ENCODE results near the gene SCN4A. TPM values are rescaled to one million over a fixed set of nuclear protein-coding genes. Genes with fewer than 3 reads are reported as not detected.

Gene SCN4A
- polyA plus RNA-seq, 3 donors from 2014 or later = 0.02 TPM; not detected in 2

DNA sequence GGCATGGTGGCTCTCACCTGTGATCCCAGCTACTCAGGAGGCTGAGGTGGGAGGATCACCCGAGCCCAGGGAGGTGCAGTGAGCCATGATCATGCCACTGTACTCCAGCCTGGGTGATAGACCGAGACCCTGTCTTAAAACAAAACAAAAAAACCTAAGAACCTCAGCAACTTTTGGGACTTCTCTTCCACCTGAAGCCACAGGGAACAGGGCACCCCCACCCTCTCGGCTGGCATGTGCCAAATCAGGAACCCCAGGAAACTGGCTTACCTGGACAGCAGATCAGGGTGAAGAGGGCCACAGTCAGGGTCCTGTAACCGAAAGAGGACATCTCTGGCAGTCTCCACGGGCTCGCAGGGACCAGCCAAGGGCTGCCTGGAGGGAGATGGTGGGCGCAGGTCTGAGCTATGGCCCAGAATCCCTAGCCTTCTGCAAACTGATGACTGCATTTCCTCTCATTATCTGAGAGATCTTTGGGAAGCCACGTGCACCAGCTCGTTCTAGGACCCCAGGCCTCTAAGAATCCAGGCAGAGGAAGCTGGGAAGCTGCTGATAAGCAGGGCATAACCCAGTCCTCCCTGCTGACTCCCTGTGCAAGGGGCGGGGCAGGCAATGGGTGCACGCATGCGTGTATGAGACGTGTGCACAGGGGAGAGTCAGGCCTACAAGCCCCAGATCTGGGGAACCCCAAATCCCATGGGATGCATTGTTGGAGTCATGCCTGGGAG is 33.8 kb upstream of the SCN4A start:
- H3K4me1 Mint-ChIP-seq = peaks cover 51 to 52% of the 10 kb centered on the region in 2 donors
- H3K27me3 Mint-ChIP-seq (ENCODE audit: low read depth in 3 of 3) = no peaks in the 10 kb centered on the region
- H3K27ac Mint-ChIP-seq = peak overlapping the region in 5 of 6 donors; percentile 10 to 51 (median 17)
- H3K36me3 Mint-ChIP-seq = peaks cover 10 to 27% (median 11%) of the 10 kb centered on the region in 3 donors
- H3K9me3 Mint-ChIP-seq = no peaks in the 10 kb centered on the region
- no peak for DNase-seq
- H3K4me3 Mint-ChIP-seq = no peak overlapping the region

DNA sequence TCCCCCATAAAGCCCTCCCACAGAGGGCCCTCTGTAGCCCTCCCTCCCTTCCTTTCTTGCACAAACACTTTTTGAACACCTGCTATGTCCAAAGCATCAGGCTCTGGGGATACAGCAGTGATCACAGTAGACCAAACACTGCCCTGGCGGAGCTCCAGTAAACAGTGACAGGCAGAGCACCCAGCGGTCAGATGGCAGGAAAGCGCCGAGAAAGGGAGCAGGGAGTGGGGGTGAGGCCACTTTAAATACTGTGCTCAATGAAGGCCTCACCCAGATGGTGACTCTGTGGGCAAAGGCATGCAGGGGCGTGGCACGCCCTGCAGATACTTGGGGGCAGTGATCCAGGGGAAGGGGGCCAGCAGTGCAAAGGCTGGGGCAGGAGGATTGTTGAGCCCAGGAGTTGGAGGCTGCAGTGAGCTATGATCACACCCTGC is 33.0 kb upstream of the SCN4A start:
- H3K4me1 Mint-ChIP-seq = peaks cover 44 to 45% of the 10 kb centered on the region in 2 donors

DNA sequence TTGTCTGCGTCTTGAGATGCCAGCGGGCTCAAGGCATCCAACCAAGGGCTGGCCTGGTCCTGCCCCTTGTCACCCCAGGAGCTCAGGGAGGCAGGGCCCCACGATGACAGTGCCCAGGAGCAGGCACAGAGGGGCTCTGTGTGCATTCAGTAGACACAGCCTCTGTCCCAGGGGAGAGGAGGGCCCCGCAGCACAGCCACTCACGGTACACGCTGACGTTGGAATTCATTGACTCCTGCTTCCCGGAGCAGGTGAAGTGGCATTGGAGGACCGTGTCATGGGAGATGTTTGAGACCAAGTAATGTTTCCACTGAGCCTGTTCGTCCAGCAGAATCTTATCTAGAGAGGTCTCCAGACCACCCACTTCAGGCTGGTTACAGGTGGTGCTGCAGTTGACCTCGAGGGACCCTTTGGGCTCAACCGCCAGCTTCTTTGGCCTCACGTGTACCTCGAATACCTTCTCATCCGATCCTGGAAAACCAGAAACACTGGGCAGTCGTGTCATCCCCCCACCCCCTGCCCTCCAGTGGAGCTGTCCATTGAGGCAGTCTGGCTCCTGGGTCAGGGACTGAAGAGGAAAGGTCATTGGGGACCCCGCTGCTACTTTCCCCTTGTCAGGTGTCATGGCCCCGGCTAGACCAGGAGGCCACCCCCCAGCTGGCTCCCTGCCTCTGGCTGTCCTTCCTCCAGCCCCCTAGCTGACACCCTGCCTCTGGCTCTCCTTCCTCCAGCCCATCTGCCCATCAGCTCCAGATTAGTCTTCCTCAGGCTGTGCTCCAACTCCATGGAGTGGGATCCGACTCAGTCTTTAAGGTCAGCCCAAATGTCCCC is 32.4 kb upstream of the SCN4A start:
- Mint-ChIP-seq H3K4me3 (no peak overlapping the region), H3K36me3 (peaks cover 4 to 21% (median 11%) of the 10 kb centered on the region in 3 donors), H3K9me3 (no peaks in the 10 kb centered on the region), H3K27me3 (ENCODE audit: low read depth in 3 of 3) (peaks cover 0 to 1% (median 0%) of the 10 kb centered on the region in 3 donors), H3K27ac (peak overlapping the region in 5 of 6 donors; percentile 58 to 81 (median 76)), H3K4me1 (peaks cover 38 to 40% of the 10 kb centered on the region in 2 donors)
- DNase-seq = no peak

More for the DNA sequence above, 33.0 kb upstream of the SCN4A start:
- Mint-ChIP-seq H3K4me3 (no peak overlapping the region), H3K9me3 (no peaks in the 10 kb centered on the region), H3K27me3 (ENCODE audit: low read depth in 3 of 3) (no peaks in the 10 kb centered on the region), H3K27ac (peak overlapping the region in 5 of 6 donors; percentile 40 to 81 (median 67)), H3K36me3 (peaks cover 5 to 24% (median 11%) of the 10 kb centered on the region in 3 donors)
- no peak for DNase-seq

- H3K27ac Mint-ChIP-seq = peak overlapping the region in 4 of 6 donors; percentile 56 to 76 (median 60)
- peaks cover 4 to 16% (median 7%) of the 10 kb centered on the region in 3 donors for H3K36me3 Mint-ChIP-seq
- no peak for DNase-seq
- H3K4me3 Mint-ChIP-seq = no peak overlapping the region
- peaks cover 0 to 2% (median 0%) of the 10 kb centered on the region in 3 donors for H3K27me3 Mint-ChIP-seq (ENCODE audit: low read depth in 3 of 3)
- no peaks in the 10 kb centered on the region for H3K9me3 Mint-ChIP-seq
- H3K4me1 Mint-ChIP-seq = peaks cover 37% of the 10 kb centered on the region in 2 donors
Observed at GRCh38 chr17:64004218-64004770, 31.6 kb upstream of the SCN4A start.

DNA sequence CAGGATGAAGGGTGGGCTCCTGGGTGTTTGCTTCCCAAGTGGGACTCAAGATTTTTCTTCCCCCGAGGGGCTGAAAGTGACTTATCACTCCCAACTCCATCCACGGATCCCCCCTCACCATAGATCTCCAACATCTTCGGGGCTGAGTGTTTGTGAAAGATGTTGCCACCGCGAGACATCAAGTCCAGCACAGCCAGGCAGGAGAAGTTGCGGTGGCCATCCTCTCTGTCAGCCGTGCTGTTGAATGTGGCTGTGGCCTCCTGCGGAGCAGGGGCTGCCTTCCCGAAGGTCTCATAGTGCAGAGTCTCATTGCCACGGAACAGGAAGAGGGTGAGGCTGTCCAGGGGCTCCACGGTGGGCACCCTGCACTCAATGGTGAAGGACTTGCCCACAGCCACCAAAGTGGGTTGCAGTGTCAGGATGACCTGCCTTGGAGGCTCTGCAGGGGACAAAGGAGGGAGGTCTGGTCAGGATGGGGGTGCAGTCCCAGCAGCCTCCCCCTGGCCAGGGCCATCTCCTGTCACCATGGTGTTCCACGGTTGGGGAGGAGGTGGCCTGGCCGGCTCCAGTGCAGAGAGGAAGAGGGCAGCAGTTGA is 30.9 kb upstream of the SCN4A start:
- Mint-ChIP-seq H3K27me3 (ENCODE audit: low read depth in 3 of 3) (peaks cover 0 to 4% (median 2%) of the 10 kb centered on the region in 3 donors), H3K4me3 (no peak overlapping the region), H3K4me1 (peaks cover 35 to 37% of the 10 kb centered on the region in 2 donors), H3K27ac (peak overlapping the region in 4 of 6 donors; percentile 57 to 76 (median 63)), H3K9me3 (no peaks in the 10 kb centered on the region), H3K36me3 (peaks cover under 1 to 16% (median 7%) of the 10 kb centered on the region in 3 donors)
- no peak for DNase-seq

DNA sequence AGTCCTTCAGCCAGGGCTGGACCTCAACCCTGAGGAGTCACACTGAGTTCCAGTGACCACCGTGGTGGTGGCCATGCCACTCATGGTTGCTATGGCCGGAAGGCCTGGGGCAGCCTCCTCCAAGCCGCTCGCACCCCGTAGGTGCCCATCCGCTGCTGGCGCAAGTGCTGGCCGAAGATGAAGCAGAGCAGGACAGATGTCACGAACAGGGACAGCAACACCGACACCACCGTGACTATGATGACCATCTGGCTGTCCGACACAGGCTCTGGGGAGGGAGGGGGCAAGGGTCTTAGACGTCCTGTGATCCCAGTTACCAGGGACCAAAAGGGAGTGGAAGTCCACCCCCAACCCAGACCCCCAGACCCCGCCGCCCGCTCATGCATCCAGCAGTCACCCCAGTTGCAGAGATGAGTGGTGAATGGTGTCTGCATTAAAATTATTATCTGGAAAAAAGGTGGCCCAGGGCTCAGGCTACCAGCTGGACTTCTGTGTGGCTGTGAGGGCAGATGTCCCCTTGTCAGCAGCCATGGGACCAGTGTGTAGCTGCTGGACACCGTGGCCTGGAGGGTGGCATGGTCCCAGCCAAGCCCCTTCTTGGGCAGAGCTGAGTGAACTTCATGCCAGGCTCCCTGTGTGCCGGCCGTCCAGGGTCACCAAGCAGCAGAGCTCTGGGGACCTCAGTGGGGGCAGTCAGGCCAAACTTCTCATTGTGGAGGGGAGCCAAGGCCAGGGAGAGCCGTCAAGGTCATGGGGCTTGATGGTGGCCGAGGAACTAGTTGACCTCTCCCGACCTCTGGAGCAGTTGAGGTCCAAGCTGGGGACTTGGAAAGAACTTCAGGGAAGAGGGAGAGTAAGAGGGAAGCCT is 30.2 kb upstream of the SCN4A start:
- Mint-ChIP-seq H3K27ac (peak overlapping the region in 5 of 6 donors; percentile 24 to 76 (median 64)), H3K4me1 (peaks cover 31 to 34% of the 10 kb centered on the region in 2 donors), H3K4me3 (no peak overlapping the region), H3K27me3 (ENCODE audit: low read depth in 3 of 3) (peaks cover 0 to 4% (median 2%) of the 10 kb centered on the region in 3 donors), H3K36me3 (peaks cover 0 to 16% (median 7%) of the 10 kb centered on the region in 3 donors), H3K9me3 (no peaks in the 10 kb centered on the region)
- DNase-seq = no peak

GRCh38 chr17:64001763-64002529 is 29.2 kb upstream of the SCN4A start:
- H3K4me1 Mint-ChIP-seq = peaks cover 31 to 34% of the 10 kb centered on the region in 2 donors
- no peaks in the 10 kb centered on the region for H3K9me3 Mint-ChIP-seq
- peak overlapping the region in 2 of 6 donors; percentile 23 to 58 for H3K27ac Mint-ChIP-seq
- H3K36me3 Mint-ChIP-seq = peaks cover 0 to 16% (median 7%) of the 10 kb centered on the region in 3 donors
- no peak for DNase-seq
- peaks cover 3 to 8% (median 3%) of the 10 kb centered on the region in 3 donors for H3K27me3 Mint-ChIP-seq (ENCODE audit: low read depth in 3 of 3)
- peak overlapping the region in 1 of 5 donors; percentile 40 for H3K4me3 Mint-ChIP-seq

DNA sequence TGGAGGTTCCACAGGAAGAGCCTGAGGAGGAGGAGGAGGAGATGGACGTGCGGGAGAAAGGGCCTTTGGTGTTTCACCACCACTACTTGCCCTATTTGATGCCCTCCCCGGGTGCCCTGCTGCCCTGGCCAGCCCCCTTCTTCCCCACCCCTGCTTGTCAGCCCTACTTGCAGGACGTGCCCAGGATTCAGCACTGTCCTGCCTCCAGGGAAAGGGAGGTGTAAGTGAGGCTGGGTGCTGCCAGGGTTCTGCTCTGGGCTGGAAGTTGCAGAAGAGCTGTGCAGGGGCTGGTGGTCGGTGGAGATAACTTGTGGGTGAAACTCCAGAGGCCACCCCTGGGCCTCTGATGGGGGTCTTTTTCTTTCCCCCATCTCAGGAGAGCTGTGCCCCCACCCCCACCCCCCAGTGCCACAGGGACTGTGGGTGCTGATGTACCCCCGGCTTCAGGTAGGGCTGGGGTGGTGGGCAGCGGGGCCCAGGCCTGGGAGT is 28.4 kb upstream of the SCN4A start:
- H3K4me3 Mint-ChIP-seq = no peak overlapping the region
- DNase-seq = no peak
- H3K27ac Mint-ChIP-seq = peak overlapping the region in 2 of 6 donors; percentile 31 to 41
- H3K9me3 Mint-ChIP-seq = no peaks in the 10 kb centered on the region
- peaks cover 0 to 16% (median 7%) of the 10 kb centered on the region in 3 donors for H3K36me3 Mint-ChIP-seq
- peaks cover 3 to 8% (median 3%) of the 10 kb centered on the region in 3 donors for H3K27me3 Mint-ChIP-seq (ENCODE audit: low read depth in 3 of 3)
- H3K4me1 Mint-ChIP-seq = peaks cover 28 to 37% of the 10 kb centered on the region in 2 donors

GRCh38 chr17:63999680-64000531 is 27.2 kb upstream of the SCN4A start:
- DNase-seq = no peak
- H3K27ac Mint-ChIP-seq = peak overlapping the region; percentile 40 to 86 (median 70)
- peaks cover 0 to 10% (median 7%) of the 10 kb centered on the region in 3 donors for H3K36me3 Mint-ChIP-seq

DNA sequence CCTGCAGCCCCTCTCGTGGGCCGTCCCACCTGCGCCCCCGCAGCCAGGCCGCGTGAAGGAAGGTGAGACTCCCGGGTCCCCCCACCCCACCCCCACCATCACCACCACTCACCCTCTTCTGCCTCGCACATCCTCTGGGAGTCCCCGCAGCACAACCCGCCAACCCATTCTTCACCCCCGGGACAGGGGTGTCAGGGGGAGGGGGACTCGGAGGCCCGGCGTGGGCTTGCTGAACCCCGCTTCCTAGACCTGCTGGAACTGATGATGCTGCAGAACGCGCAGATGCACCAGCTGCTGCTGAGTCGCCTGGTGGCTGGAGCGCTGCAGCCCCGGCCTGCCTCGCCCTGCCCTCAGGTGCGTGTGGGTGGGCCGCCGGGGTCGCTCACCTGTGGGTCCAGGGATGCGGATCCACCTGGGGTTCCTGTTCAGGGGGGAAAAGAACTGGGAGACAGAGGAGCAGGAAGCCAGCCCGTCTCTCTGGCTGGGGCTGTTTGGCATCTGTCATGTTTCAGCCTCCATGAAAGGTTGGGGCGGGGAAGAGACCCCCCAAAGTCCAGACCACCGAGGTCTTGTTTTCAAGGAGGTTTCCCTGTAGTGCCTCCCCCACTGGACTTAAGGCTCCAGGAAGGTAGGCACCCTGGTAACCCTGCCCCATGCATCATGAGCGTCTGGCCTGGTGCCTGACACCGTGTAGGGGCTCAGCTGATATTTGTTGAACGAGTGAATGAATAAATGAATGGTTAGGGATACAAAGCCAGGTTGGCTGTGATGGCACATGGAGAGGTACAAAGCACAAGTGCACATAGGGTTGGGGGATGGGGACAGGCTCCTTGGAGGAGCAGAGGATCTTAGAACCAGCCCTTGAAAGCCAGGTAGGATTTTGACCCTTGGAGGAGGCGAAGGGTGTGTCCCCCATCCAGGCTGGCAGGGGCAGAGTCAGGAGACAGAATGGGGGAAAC is 26.3 kb upstream of the SCN4A start:
- Mint-ChIP-seq H3K36me3 (peaks cover 0 to 6% (median under 1%) of the 10 kb centered on the region in 3 donors), H3K9me3 (no peaks in the 10 kb centered on the region), H3K27me3 (ENCODE audit: low read depth in 3 of 3) (peaks cover 3 to 8% (median 3%) of the 10 kb centered on the region in 3 donors), H3K27ac (peak overlapping the region; percentile 2 to 86 (median 78)), H3K4me3 (peak overlapping the region; percentile 60 to 91 (median 80)), H3K4me1 (peaks cover 44 to 47% of the 10 kb centered on the region in 2 donors)
- peak; percentile 28 to 37 (median 31) for DNase-seq

More at GRCh38 chr17:63999680-64000531, 27.2 kb upstream of the SCN4A start:
- H3K4me3 Mint-ChIP-seq = peak overlapping the region; percentile 60 to 91 (median 79)
- peaks cover 3 to 8% (median 3%) of the 10 kb centered on the region in 3 donors for H3K27me3 Mint-ChIP-seq (ENCODE audit: low read depth in 3 of 3)
- no peaks in the 10 kb centered on the region for H3K9me3 Mint-ChIP-seq
- peaks cover 35 to 39% of the 10 kb centered on the region in 2 donors for H3K4me1 Mint-ChIP-seq
